ENCODE results near the gene GAB2.

DNA sequence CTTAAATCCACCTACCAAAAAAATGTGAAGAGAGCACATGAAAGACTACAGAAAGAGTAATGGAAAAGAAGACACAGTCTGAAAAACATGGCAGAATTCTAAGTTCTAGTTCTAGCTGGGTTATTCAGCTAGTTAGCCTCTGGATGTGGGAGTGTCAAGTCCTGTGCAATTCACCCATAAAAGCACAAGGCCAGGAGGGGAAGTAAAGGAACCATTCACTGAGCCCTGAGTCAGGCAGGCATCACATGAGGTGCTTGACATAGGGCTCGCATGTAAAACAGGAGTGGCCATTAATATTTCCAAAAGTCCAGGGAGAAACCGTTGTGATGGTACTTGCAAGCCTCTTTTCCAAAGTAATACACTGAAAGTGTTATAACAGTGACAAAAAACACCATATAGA lies 103.7 kb downstream of the GAB2 start:
- no peak for TF ChIP-seq ZNF652 (CRISPR knock-in tag; IDR thresholded peaks at IDR 0.05; ENCODE audit: borderline replicate concordance, low read depth)
- TF ChIP-seq SMC3 (IDR thresholded peaks at IDR 0.05; ENCODE audit: low read length), result no peak
- no peak for TF ChIP-seq POLR2AphosphoS5 (IDR thresholded peaks at IDR 0.05; ENCODE audit: low read depth, low read length)
- no peak for TF ChIP-seq HMG20B (CRISPR knock-in tag; conservative IDR thresholded peaks at IDR 0.05)
- no peak for TF ChIP-seq ZNF121 (CRISPR knock-in tag; IDR thresholded peaks at IDR 0.05)
- TF ChIP-seq, protein P1, sequence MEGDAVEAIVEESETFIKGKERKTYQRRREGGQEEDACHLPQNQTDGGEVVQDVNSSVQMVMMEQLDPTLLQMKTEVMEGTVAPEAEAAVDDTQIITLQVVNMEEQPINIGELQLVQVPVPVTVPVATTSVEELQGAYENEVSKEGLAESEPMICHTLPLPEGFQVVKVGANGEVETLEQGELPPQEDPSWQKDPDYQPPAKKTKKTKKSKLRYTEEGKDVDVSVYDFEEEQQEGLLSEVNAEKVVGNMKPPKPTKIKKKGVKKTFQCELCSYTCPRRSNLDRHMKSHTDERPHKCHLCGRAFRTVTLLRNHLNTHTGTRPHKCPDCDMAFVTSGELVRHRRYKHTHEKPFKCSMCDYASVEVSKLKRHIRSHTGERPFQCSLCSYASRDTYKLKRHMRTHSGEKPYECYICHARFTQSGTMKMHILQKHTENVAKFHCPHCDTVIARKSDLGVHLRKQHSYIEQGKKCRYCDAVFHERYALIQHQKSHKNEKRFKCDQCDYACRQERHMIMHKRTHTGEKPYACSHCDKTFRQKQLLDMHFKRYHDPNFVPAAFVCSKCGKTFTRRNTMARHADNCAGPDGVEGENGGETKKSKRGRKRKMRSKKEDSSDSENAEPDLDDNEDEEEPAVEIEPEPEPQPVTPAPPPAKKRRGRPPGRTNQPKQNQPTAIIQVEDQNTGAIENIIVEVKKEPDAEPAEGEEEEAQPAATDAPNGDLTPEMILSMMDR (CRISPR knock-in tag; IDR thresholded peaks at IDR 0.05), result no peak
- no peak for TF ChIP-seq FOXK2 (IDR thresholded peaks at IDR 0.05)
- TF ChIP-seq BRCA1 (CRISPR knock-in tag; IDR thresholded peaks at IDR 0.05), result no peak
- no peak for TF ChIP-seq TOE1 (CRISPR knock-in tag; IDR thresholded peaks at IDR 0.05)
- no peak for TF ChIP-seq ZNF343 (CRISPR knock-in tag; IDR thresholded peaks at IDR 0.05)
